GM19043 (cell line): ENCODE measurements around the gene ZNF385A.
"Not testable (repeated sequence)": the region's sequence is repeated elsewhere in the genome, so short reads cannot be mapped to it uniquely, and the experiment has no call there.

Source experiments
- ATAC-seq: cut with Tn5 transposase; IDR thresholded peaks from one replicate; pipeline ENCODE4 v1.9.1; 2021; ENCODE audit warnings: low read depth; ENCODE audit not compliant: unreplicated experiment

Gene ZNF385A

GRCh38 chr12:54358191-54358944, 26.2 kb downstream of the ZNF385A start:
- peak; percentile 31 for ATAC-seq

GRCh38 chr12:54357506-54358190, 26.9 kb downstream of the ZNF385A start:
- ATAC-seq, result no peak

GRCh38 chr12:54356951-54357356, 27.6 kb downstream of the ZNF385A start:
- no peak for ATAC-seq

GRCh38 chr12:54356228-54356627, 28.3 kb downstream of the ZNF385A start:
- ATAC-seq, result no peak

- no peak for ATAC-seq
Measured at GRCh38 chr12:54355104-54355815, 29.3 kb downstream of the ZNF385A start.

GRCh38 chr12:54354271-54354670, 30.3 kb downstream of the ZNF385A start:
- not testable (repeated sequence) for ATAC-seq

- no peak for ATAC-seq
Measured at GRCh38 chr12:54352891-54353874, 31.4 kb downstream of the ZNF385A start.

- no peak for ATAC-seq
Measured at GRCh38 chr12:54352022-54352531, 32.5 kb downstream of the ZNF385A start.

GRCh38 chr12:54351341-54351740, 33.2 kb downstream of the ZNF385A start:
- ATAC-seq, result no peak

- ATAC-seq, result no peak
Measured at GRCh38 chr12:54350743-54351142, 33.8 kb downstream of the ZNF385A start.

- ATAC-seq, result no peak
Measured at GRCh38 chr12:54349679-54350078, 34.9 kb downstream of the ZNF385A start.

- no peak for ATAC-seq
Measured at GRCh38 chr12:54349036-54349435, 35.5 kb downstream of the ZNF385A start.

- no peak for ATAC-seq
Measured at GRCh38 chr12:54341378-54342300, 42.9 kb downstream of the ZNF385A start.

GRCh38 chr12:54340846-54341245, 43.7 kb downstream of the ZNF385A start:
- ATAC-seq, result no peak

GRCh38 chr12:54338698-54339296, 45.7 kb downstream of the ZNF385A start:
- no peak for ATAC-seq

GRCh38 chr12:54337854-54338650, 46.5 kb downstream of the ZNF385A start:
- no peak for ATAC-seq

- no peak for ATAC-seq
Measured at GRCh38 chr12:54337280-54337842, 47.2 kb downstream of the ZNF385A start.
